H1 (cell line): Measurements from ENCODE around the gene NNMT. TPM values are rescaled to one million over a fixed set of nuclear protein-coding genes. Genes with fewer than 3 reads are reported as not detected.

Experiments used
- CTCF ChIA-PET: fragments of 300-600 bp; sonication (Branson Sonifier 250); formaldehyde crosslinking; loops from one replicate; lab custom pipeline; 2021; ENCODE audit not compliant: partially characterized antibody; lab: Charles Lee
- POLR2A ChIA-PET: fragments of 300-600 bp; sonication (Branson Sonifier 250); formaldehyde crosslinking; loops from one replicate; lab custom pipeline; 2021; ENCODE audit warnings: inconsistent platforms; ENCODE audit not compliant: partially characterized antibody; lab: Charles Lee
- DNase-seq, 2 experiments: peaks; one replicate each; pipeline versions ENCODE4 v3.0.0 to v3.0.0-alpha.2; 2010 to 2022; ENCODE audit warnings: low spot score in 2 of 2, low read depth in 1 of 2, mixed read lengths in 1 of 2
- FAIRE-seq: peaks from 2 replicates; lab custom pipeline; 2011; peaks lifted over from hg19 to GRCh38; lab: Jason Lieb, UNC
- H2AFZ ChIP-seq: 2 replicates; pipeline ENCODE4 v1.8.1; 2012; ENCODE audit warnings: low read length, inconsistent platforms
- H2AK5ac ChIP-seq: 2 replicates; pipeline ENCODE4 v1.6.1; 2013; ENCODE audit warnings: low read depth, low read length
- H2BK120ac ChIP-seq: replicated peaks from 2 replicates; pipeline ENCODE3; 2013; ENCODE audit warnings: low read depth, low read length, inconsistent platforms
- H2BK12ac ChIP-seq: 2 replicates; pipeline ENCODE4 v1.6.1; 2013; ENCODE audit warnings: low read depth, low read length
- H2BK15ac ChIP-seq: 2 replicates; pipeline ENCODE4 v1.6.1; 2013; ENCODE audit warnings: low read length
- H2BK20ac ChIP-seq: 2 replicates; pipeline ENCODE4 v1.6.1; 2013; ENCODE audit warnings: low read length
- H2BK5ac ChIP-seq: 2 replicates; pipeline ENCODE4 v1.6.1; 2013; ENCODE audit warnings: low read depth, low read length
- H3K14ac ChIP-seq: 2 replicates; pipeline ENCODE4 v1.6.1; 2013; ENCODE audit warnings: inconsistent platforms; ENCODE audit not compliant: insufficient read length
- H3K18ac ChIP-seq: 2 replicates; pipeline ENCODE4 v1.6.1; 2013; ENCODE audit warnings: low read length; ENCODE audit errors: extremely low read depth
- H3K23ac ChIP-seq: 2 replicates; pipeline ENCODE4 v1.6.1; 2013; ENCODE audit warnings: inconsistent platforms; ENCODE audit not compliant: insufficient read length
- H3K23me2 ChIP-seq: 2 replicates; pipeline ENCODE4 v1.6.1; 2013; ENCODE audit warnings: low read depth, low read length
- H3K27ac ChIP-seq: 2 replicates; pipeline ENCODE4 v1.6.1; 2011; ENCODE audit warnings: low read depth, low read length, inconsistent platforms
- H3K27me3 ChIP-seq, 4 experiments: replicated peaks in 1 of 4; 1 replicate in 1 of 4; 2 replicates in 3 of 4; pipeline versions ENCODE4 v1.6.1 to v1.8.1; 2011 to 2013; ENCODE audit warnings: low read length in 3 of 4, mild to moderate bottlenecking in 3 of 4, inconsistent platforms in 2 of 4, mixed read lengths in 2 of 4, moderate library complexity in 1 of 4; ENCODE audit not compliant: control insufficient read depth in 3 of 4, insufficient read depth in 3 of 4; ENCODE audit errors: extremely low read depth in 1 of 4
- H3K36me3 ChIP-seq, 4 experiments: 2 replicates each; pipeline versions ENCODE4 v1.6.1 to v1.8.1; 2011 to 2013; ENCODE audit warnings: mild to moderate bottlenecking in 4 of 4, low read length in 3 of 4, moderate library complexity in 2 of 4, control low read depth in 1 of 4, inconsistent platforms in 1 of 4; ENCODE audit not compliant: insufficient read depth in 4 of 4, control insufficient read depth in 2 of 4
- H3K4ac ChIP-seq: replicated peaks from 2 replicates; pipeline ENCODE3; 2013; ENCODE audit warnings: low read length, low read depth, mixed read lengths, inconsistent platforms; ENCODE audit not compliant: insufficient read length
- H3K4me1 ChIP-seq, 4 experiments: replicated peaks in 1 of 4; 1 replicate in 1 of 4; 2 replicates in 3 of 4; pipeline versions ENCODE4 v1.6.1 to v1.8.1; 2011 to 2013; ENCODE audit warnings: low read length in 3 of 4, inconsistent platforms in 2 of 4, mixed read lengths in 1 of 4; ENCODE audit not compliant: insufficient read depth in 4 of 4, control insufficient read depth in 3 of 4
- H3K4me2 ChIP-seq, 2 experiments: 2 replicates each; pipeline versions ENCODE4 v1.6.1 to v1.8.1; 2011 to 2013; ENCODE audit warnings: low read depth in 2 of 2, low read length in 2 of 2, control low read depth in 1 of 2, inconsistent platforms in 1 of 2, mild to moderate bottlenecking in 1 of 2; ENCODE audit not compliant: insufficient read depth in 1 of 2
- H3K4me3 ChIP-seq, 4 experiments: fragments of 200-600, 300-600 bp in 1 of 4; sonication (generic), shearing (Covaris generic), sonication (Bioruptor Twin) in 1 of 4; 2 replicates each; pipeline versions ENCODE4 v1.5.1 to v1.8.1; 2011 to 2016; ENCODE audit warnings: low read length in 4 of 4, low read depth in 3 of 4, control low read depth in 2 of 4, inconsistent platforms in 2 of 4, mild to moderate bottlenecking in 2 of 4, mixed read lengths in 1 of 4, moderate library complexity in 1 of 4; ENCODE audit not compliant: insufficient read depth in 2 of 4; ENCODE audit errors: extremely low read depth in 1 of 4
- H3K56ac ChIP-seq: replicated peaks from 2 replicates; pipeline ENCODE3; 2013; ENCODE audit warnings: low read depth, mild to moderate bottlenecking, mixed read lengths, low read length, inconsistent platforms; ENCODE audit not compliant: insufficient read length
- H3K79me1 ChIP-seq: 2 replicates; pipeline ENCODE4 v1.6.1; 2013; ENCODE audit warnings: low read depth, low read length, control low read depth
- H3K79me2 ChIP-seq, 2 experiments: 2 replicates each; pipeline versions ENCODE4 v1.6.1 to v1.8.1; 2012 to 2013; ENCODE audit warnings: low read length in 2 of 2, mild to moderate bottlenecking in 2 of 2, inconsistent platforms in 1 of 2; ENCODE audit not compliant: insufficient read depth in 2 of 2, control insufficient read depth in 1 of 2
- H3K9ac ChIP-seq, 4 experiments: replicated peaks in 1 of 4; 1 replicate in 1 of 4; 2 replicates in 3 of 4; pipeline versions ENCODE4 v1.6.1 to v1.8.1; 2011 to 2013; ENCODE audit warnings: low read depth in 3 of 4, low read length in 3 of 4, control low read depth in 2 of 4, mild to moderate bottlenecking in 2 of 4, moderate library complexity in 2 of 4, inconsistent platforms in 1 of 4; ENCODE audit errors: extremely low read depth in 1 of 4
- H3K9me3 ChIP-seq, 2 experiments: 2 replicates each; pipeline versions ENCODE4 v1.6.1 to v1.8.1; 2012 to 2013; ENCODE audit warnings: mild to moderate bottlenecking in 2 of 2, moderate library complexity in 2 of 2, control low read depth in 1 of 2, inconsistent platforms in 1 of 2, low read depth in 1 of 2, low read length in 1 of 2, mixed read lengths in 1 of 2; ENCODE audit not compliant: insufficient read depth in 2 of 2
- H4K20me1 ChIP-seq, 2 experiments: replicated peaks in 1 of 2; 2 replicates each; pipeline versions ENCODE3 to v1.8.1; 2011 to 2013; ENCODE audit warnings: inconsistent platforms in 2 of 2, low read length in 2 of 2, mild to moderate bottlenecking in 1 of 2; ENCODE audit not compliant: insufficient read depth in 2 of 2, control insufficient read depth in 1 of 2
- H4K5ac ChIP-seq: 2 replicates; pipeline ENCODE4 v1.6.1; 2013; ENCODE audit warnings: low read length, low read depth, mixed read lengths, inconsistent platforms; ENCODE audit not compliant: insufficient read length
- H4K8ac ChIP-seq: 2 replicates; pipeline ENCODE4 v1.8.0; 2013; ENCODE audit warnings: mild to moderate bottlenecking, moderate library complexity, low read length, inconsistent platforms; ENCODE audit not compliant: insufficient read depth; ENCODE audit errors: extremely low read depth
- H4K91ac ChIP-seq: replicated peaks from 2 replicates; pipeline ENCODE3; 2013; ENCODE audit warnings: low read length, mixed read lengths, inconsistent platforms; ENCODE audit not compliant: insufficient read length
- CHD1 ChIP-seq: IDR thresholded peaks from 2 replicates; pipeline ENCODE4 v1.6.1; 2012; ENCODE audit warnings: low read depth, low read length, improper control_type of control experiment
- CTCF ChIP-seq, 3 experiments: IDR thresholded peaks; 1 replicate in 2 of 3; 2 replicates in 1 of 3; pipeline versions ENCODE4 v1.5.1 to v1.6.1; 2011; ENCODE audit warnings: low read length in 3 of 3, mild to moderate bottlenecking in 3 of 3, inconsistent platforms in 2 of 3, low read depth in 1 of 3, moderate library complexity in 1 of 3; ENCODE audit not compliant: insufficient read depth in 1 of 3; ENCODE audit errors: control extremely low read depth in 1 of 3
- EP300 ChIP-seq, 2 experiments: IDR thresholded peaks; 1 replicate in 1 of 2; 2 replicates in 1 of 2; pipeline ENCODE4 v1.6.1; 2011 to 2012; ENCODE audit warnings: low read depth in 2 of 2, low read length in 2 of 2, mild to moderate bottlenecking in 2 of 2, borderline replicate concordance in 1 of 2, inconsistent platforms in 1 of 2, moderate library complexity in 1 of 2
- RAD21 ChIP-seq, 2 experiments: IDR thresholded peaks in 1 of 2; conservative IDR thresholded peaks in 1 of 2; 2 replicates each; pipeline ENCODE4 v1.6.1; 2011; ENCODE audit warnings: low read depth in 2 of 2, low read length in 2 of 2, improper control_type of control experiment in 1 of 2, inconsistent platforms in 1 of 2, mild to moderate bottlenecking in 1 of 2, moderate library complexity in 1 of 2
- WGBS, 2 experiments: shearing (Covaris generic) in 1 of 2; methylation state at CpG; one replicate each; pipeline versions ENCODE4 v1.1.6 to v1.1.7; 2013 to 2015; ENCODE audit warnings: low lambda C conversion rate in 2 of 2, mixed read lengths in 2 of 2, inconsistent platforms in 1 of 2, low coverage in 1 of 2, missing lambda C conversion rate in 1 of 2; ENCODE audit not compliant: insufficient replicate concordance in 2 of 2, insufficient coverage in 1 of 2, insufficient read length in 1 of 2; ENCODE audit errors: extremely low coverage in 1 of 2, missing lambda C conversion rate in 1 of 2; 5-methylcytosine and 5-hydroxymethylcytosine counted together
- polyA plus RNA-seq, 7 experiments: library from polyadenylated mRNA; depleted of rRNA in 3 of 7; stranded (reverse) in 5 of 7; unstranded in 2 of 7; fragments of >200 nt in 5 of 7; fragments of 200-250 nt in 2 of 7; gene quantifications; 1 replicate in 5 of 7; 2 replicates in 1 of 7; 4 replicates in 1 of 7; pipeline versions ENCODE4 v1.2.1 to v1.2.3, GENCODE V29; 2011 to 2013; ENCODE audit warnings: missing spikeins in 2 of 7, mixed read lengths in 2 of 7
- total RNA-seq: library from RNA; stranded (reverse); fragmentation: NEBNext Ultra II Directional; extraction: Animal tissue kit (Norgen Biotek cat#: 25700); gene quantifications from 2 replicates; pipeline ENCODE4 v1.2.1, GENCODE V29; 2021

Gene NNMT
- total and polyA plus RNA-seq, 2 of the 8 experiments (the other 6 are each of a cell fraction or from before 2014, with no cell fraction given) = not detected

GRCh38 chr11:114257621-114258558 is 38.3 kb upstream of the NNMT start:
- no peak overlapping the region for H3K4me2 ChIP-seq
- H2AFZ ChIP-seq = no peak overlapping the region
- H3K36me3 ChIP-seq = no peaks in the 10 kb centered on the region
- H3K27ac ChIP-seq = no peak overlapping the region
- no peak overlapping the region for H2BK5ac ChIP-seq
- TF ChIP-seq RAD21 (IDR thresholded peaks at IDR 0.05 in 1 of 2, conservative IDR thresholded peaks at IDR 0.05 in 1 of 2; ENCODE audit: low read depth in 2 of 2, low read length in 2 of 2) (peak; percentile 18 to 50; a peak in 3 of 4 replicates), EP300 (IDR thresholded peaks at IDR 0.05; ENCODE audit: borderline replicate concordance in 1 of 2, low read depth in 2 of 2, low read length in 2 of 2) (no peak), CHD1 (no peak), CTCF (IDR thresholded peaks at IDR 0.05; ENCODE audit: control extremely low read depth in 1 of 3, insufficient read depth in 1 of 3, low read depth in 1 of 3, low read length in 3 of 3) (peak; percentile 40 to 50 (median 49); a peak in 3 of 4 replicates)
- H3K9ac ChIP-seq = no peak overlapping the region
- CTCF ChIA-PET = interaction anchor here (0.5 to 12.0 kb wide), 24 partner anchors 13 to 967 kb away, joined by 3 to 280 read pairs (median 5); partner anchors contain the start of gene HTR3A
- no peak overlapping the region for H3K23ac ChIP-seq
- no peaks in the 10 kb centered on the region; a peak in 2 of 7 replicates for H3K4me1 ChIP-seq
- WGBS, 2 experiments = 79% methylated on average over 24 of the region's 29 CpGs; no CpG with 5 or more reads in 1 of the 2 experiments
- no peak overlapping the region for H2BK20ac ChIP-seq
- H3K27me3 ChIP-seq = no peaks in the 10 kb centered on the region
- H3K4me3 ChIP-seq = no peak overlapping the region
- no peak overlapping the region for H3K18ac ChIP-seq
- H4K5ac ChIP-seq = no peak overlapping the region
- no peaks in the 10 kb centered on the region for H3K79me1 ChIP-seq
- no peak overlapping the region for H3K56ac ChIP-seq
- H4K8ac ChIP-seq = no peak overlapping the region; the same call in 1 of the 2 replicates
- H2BK120ac ChIP-seq = no peak overlapping the region
- H3K4ac ChIP-seq = no peak overlapping the region
- no peaks in the 10 kb centered on the region for H3K9me3 ChIP-seq
- POLR2A ChIA-PET = no interaction called here
- H3K79me2 ChIP-seq = no peaks in the 10 kb centered on the region
- no peaks in the 10 kb centered on the region; the same call in 1 of the 2 replicates for H3K23me2 ChIP-seq
- no peak overlapping the region for H4K91ac ChIP-seq
- FAIRE-seq (no peak), DNase-seq (peak in 1 of 2 experiments; percentile 60)
- H2AK5ac ChIP-seq = no peak overlapping the region; the same call in 1 of the 2 replicates
- no peak overlapping the region for H3K14ac ChIP-seq
- no peaks in the 10 kb centered on the region for H4K20me1 ChIP-seq
- no peak overlapping the region; the same call in 1 of the 2 replicates for H2BK15ac ChIP-seq
- no peak overlapping the region for H2BK12ac ChIP-seq
